Mammary epithelial cell (primary cell): ENCODE results near the gene SAMD1.

Experiments
- EZH2 ChIP-seq: IDR thresholded peaks from 2 replicates; pipeline ENCODE4 v1.6.1; 2012; ENCODE audit warnings: low read length, inconsistent platforms, borderline replicate concordance
- TF ChIP-seq, protein P1 (sequence below), 2 donors: IDR thresholded peaks in 1 of 2; conservative IDR thresholded peaks in 1 of 2; 2 replicates each; pipeline ENCODE4 v1.5.1; 2011 to 2012; ENCODE audit warnings: inconsistent platforms in 2 of 2, low read length in 2 of 2, mild to moderate bottlenecking in 2 of 2, control low read depth in 1 of 2, low read depth in 1 of 2; ENCODE audit not compliant: insufficient read depth in 1 of 2; ENCODE audit errors: extremely low read depth in 1 of 2

DNA sequence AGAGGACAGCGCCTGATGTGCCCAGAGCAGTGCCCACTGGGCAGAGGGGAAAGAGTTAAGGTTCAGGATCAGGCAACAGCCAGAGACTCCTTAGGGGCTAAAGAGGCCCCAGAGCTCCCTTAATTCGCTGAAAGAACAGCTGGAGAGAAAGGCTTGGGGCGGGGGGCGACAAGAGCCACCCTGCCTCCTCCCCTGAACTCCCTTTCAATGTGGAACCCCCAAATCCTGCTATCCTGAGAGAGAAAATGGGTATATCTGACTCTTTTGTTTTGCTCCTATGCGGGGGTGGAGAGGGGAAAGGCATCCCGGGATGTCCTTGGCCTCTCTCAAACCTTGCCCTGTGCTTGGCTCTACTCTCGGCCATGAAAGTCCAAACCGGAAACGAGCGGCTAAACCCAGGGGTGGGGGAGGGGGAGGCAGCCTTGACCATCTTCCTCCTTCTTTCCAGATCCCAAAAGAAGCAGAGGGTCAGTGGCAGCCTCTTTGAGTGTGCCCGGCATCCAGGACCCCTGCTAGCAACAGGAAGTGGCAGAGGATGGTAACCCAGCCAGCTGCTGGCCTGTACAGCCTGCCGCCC, 22.3 kb upstream of the SAMD1 start:
- TF ChIP-seq, protein P1, sequence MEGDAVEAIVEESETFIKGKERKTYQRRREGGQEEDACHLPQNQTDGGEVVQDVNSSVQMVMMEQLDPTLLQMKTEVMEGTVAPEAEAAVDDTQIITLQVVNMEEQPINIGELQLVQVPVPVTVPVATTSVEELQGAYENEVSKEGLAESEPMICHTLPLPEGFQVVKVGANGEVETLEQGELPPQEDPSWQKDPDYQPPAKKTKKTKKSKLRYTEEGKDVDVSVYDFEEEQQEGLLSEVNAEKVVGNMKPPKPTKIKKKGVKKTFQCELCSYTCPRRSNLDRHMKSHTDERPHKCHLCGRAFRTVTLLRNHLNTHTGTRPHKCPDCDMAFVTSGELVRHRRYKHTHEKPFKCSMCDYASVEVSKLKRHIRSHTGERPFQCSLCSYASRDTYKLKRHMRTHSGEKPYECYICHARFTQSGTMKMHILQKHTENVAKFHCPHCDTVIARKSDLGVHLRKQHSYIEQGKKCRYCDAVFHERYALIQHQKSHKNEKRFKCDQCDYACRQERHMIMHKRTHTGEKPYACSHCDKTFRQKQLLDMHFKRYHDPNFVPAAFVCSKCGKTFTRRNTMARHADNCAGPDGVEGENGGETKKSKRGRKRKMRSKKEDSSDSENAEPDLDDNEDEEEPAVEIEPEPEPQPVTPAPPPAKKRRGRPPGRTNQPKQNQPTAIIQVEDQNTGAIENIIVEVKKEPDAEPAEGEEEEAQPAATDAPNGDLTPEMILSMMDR (conservative IDR thresholded peaks at IDR 0.05 in 1 of 2, IDR thresholded peaks at IDR 0.05 in 1 of 2; ENCODE audit: extremely low read depth in 1 of 2, insufficient read depth in 1 of 2, low read depth in 1 of 2, low read length in 2 of 2) = no peak
- TF ChIP-seq EZH2 = no peak
